ENCODE results near the gene CEP170B. TPM values are rescaled to one million over a fixed set of nuclear protein-coding genes. Genes with fewer than 3 reads are reported as not detected.

Gene CEP170B
- total and polyA plus RNA-seq, 2 donors (not counting 3 experiments of a cell fraction or from before 2014, with no cell fraction given), result 13.9 to 38.6 TPM

GRCh38 chr14:104925214-104925854 lies 60.3 kb downstream of the CEP170B start:
- FAIRE-seq (no peak), DNase-seq (ENCODE audit: low read depth, low spot score) (no peak)
- Histone ChIP-seq H3K4me2 (ENCODE audit: insufficient read depth, low read length) (no peak overlapping the region), H3K36me3 (ENCODE audit: control insufficient read depth in 2 of 2, extremely low read depth in 1 of 2, insufficient read depth in 2 of 2, low read length in 2 of 2) (no peaks in the 10 kb centered on the region), H3K9me3 (replicated peaks; ENCODE audit: control insufficient read depth, insufficient read depth, low read length) (no peaks in the 10 kb centered on the region), H3K9me1 (replicated peaks; ENCODE audit: control insufficient read depth, extremely low read depth, insufficient read depth, low read length) (no peaks in the 10 kb centered on the region), H3K27ac (ENCODE audit: insufficient read depth, low read depth, low read length) (no peak overlapping the region), H4K20me1 (replicated peaks; ENCODE audit: control insufficient read depth, extremely low read depth, insufficient read depth, low read length) (no peaks in the 10 kb centered on the region), H2AFZ (ENCODE audit: low read depth, low read length) (no peak overlapping the region), H3K4me3 (replicated peaks in 1 of 3; ENCODE audit: insufficient read depth in 1 of 3, low read depth in 1 of 3, low read length in 3 of 3) (no peak overlapping the region), H3K9ac (replicated peaks; ENCODE audit: extremely low read depth, insufficient read depth, low read length) (no peak overlapping the region), H3K79me2 (ENCODE audit: control insufficient read depth, insufficient read depth, low read length) (no peaks in the 10 kb centered on the region), H3K27me3 (ENCODE audit: control insufficient read depth in 2 of 2, insufficient read depth in 2 of 2, low read length in 2 of 2) (no peaks in the 10 kb centered on the region), H3K4me1 (ENCODE audit: control insufficient read depth, extremely low read depth, insufficient read depth, low read length) (no peaks in the 10 kb centered on the region)
- ChIA-PET POLR2A (no interaction called here), CTCF (interaction anchor here (1.3 to 1.5 kb wide), 2 partner anchors 8 to 30 kb away, joined by 3 to 5 read pairs; no protein-coding TSS in a partner anchor)
- TF ChIP-seq EZH2 (IDR thresholded peaks at IDR 0.05; ENCODE audit: borderline replicate concordance, low read depth, low read length, severe bottlenecking), result no peak
- dilution Hi-C loops (cut with MboI; ENCODE audit: extremely low pct_ligation_motif_present, low sequenced_read_pairs), result no loop called here
- BruUV-seq (replicated peaks), result no TSS peak
- intact Hi-C loops (cut with micrococcal nuclease), result no loop called here

GRCh38 chr14:104925855-104926609 lies 61.0 kb downstream of the CEP170B start:
- FAIRE-seq (no peak), DNase-seq (ENCODE audit: low read depth, low spot score) (no peak)
- Histone ChIP-seq H3K36me3 (ENCODE audit: control insufficient read depth in 2 of 2, extremely low read depth in 1 of 2, insufficient read depth in 2 of 2, low read length in 2 of 2) (no peaks in the 10 kb centered on the region), H3K4me1 (ENCODE audit: control insufficient read depth, extremely low read depth, insufficient read depth, low read length) (no peaks in the 10 kb centered on the region), H3K27me3 (ENCODE audit: control insufficient read depth in 2 of 2, insufficient read depth in 2 of 2, low read length in 2 of 2) (no peaks in the 10 kb centered on the region), H3K9me1 (replicated peaks; ENCODE audit: control insufficient read depth, extremely low read depth, insufficient read depth, low read length) (no peaks in the 10 kb centered on the region), H2AFZ (ENCODE audit: low read depth, low read length) (no peak overlapping the region), H3K4me2 (ENCODE audit: insufficient read depth, low read length) (no peak overlapping the region), H3K9me3 (replicated peaks; ENCODE audit: control insufficient read depth, insufficient read depth, low read length) (no peaks in the 10 kb centered on the region), H3K9ac (replicated peaks; ENCODE audit: extremely low read depth, insufficient read depth, low read length) (no peak overlapping the region), H3K4me3 (replicated peaks in 1 of 3; ENCODE audit: insufficient read depth in 1 of 3, low read depth in 1 of 3, low read length in 3 of 3) (no peak overlapping the region), H4K20me1 (replicated peaks; ENCODE audit: control insufficient read depth, extremely low read depth, insufficient read depth, low read length) (no peaks in the 10 kb centered on the region), H3K79me2 (ENCODE audit: control insufficient read depth, insufficient read depth, low read length) (no peaks in the 10 kb centered on the region), H3K27ac (ENCODE audit: insufficient read depth, low read depth, low read length) (no peak overlapping the region)
- TF ChIP-seq CTCF (IDR thresholded peaks at IDR 0.05; ENCODE audit: extremely low read depth in 1 of 2, insufficient read depth in 1 of 2, low read depth in 1 of 2, low read length in 2 of 2) (no peak), POLR2AphosphoS5 (IDR thresholded peaks at IDR 0.05; ENCODE audit: insufficient read depth, low read depth, low read length) (no peak), JUN (IDR thresholded peaks at IDR 0.05; ENCODE audit: borderline replicate concordance, insufficient read depth, insufficient read length, low read depth) (no peak), POLR2A (IDR thresholded peaks at IDR 0.05; ENCODE audit: low read depth, low read length) (no peak), MAX (IDR thresholded peaks at IDR 0.05; ENCODE audit: insufficient read depth, insufficient read length) (no peak), EZH2 (IDR thresholded peaks at IDR 0.05; ENCODE audit: borderline replicate concordance, low read depth, low read length, severe bottlenecking) (no peak), MYC (IDR thresholded peaks at IDR 0.05; ENCODE audit: low read depth, low read length) (no peak), FOS (IDR thresholded peaks at IDR 0.05; ENCODE audit: borderline replicate concordance, insufficient read depth, low read length) (no peak), GATA2 (IDR thresholded peaks at IDR 0.05; ENCODE audit: insufficient read depth, insufficient read length, low read depth, low read length) (no peak)
- intact Hi-C loops (cut with micrococcal nuclease) (no loop called here), dilution Hi-C loops (cut with MboI; ENCODE audit: extremely low pct_ligation_motif_present, low sequenced_read_pairs) (no loop called here)
- BruUV-seq (replicated peaks), result no TSS peak
- CTCF ChIA-PET, result interaction anchor here (1.3 kb wide), 1 partner anchor 7 kb away, joined by 3 read pairs; no protein-coding TSS in a partner anchor
- POLR2A ChIA-PET, result no interaction called here
